Activated naive CD4-positive, alpha-beta T cell treated with anti-CD3 and anti-CD28 coated beads, Interleukin-2, amount 10 ng/mL, durations not matched to agents 7 days and 5 days (primary cell): ENCODE results near the gene SLC27A3.
A peak's percentile ranks its signal among the peaks of the same experiment; 100 is the strongest.

Source experiments
- CTCF ChIA-PET: fragments of 350-600 bp; sonication (Branson Sonifier 250); formaldehyde crosslinking; loops from one replicate; lab custom pipeline; 2021; ENCODE audit warnings: antibody characterized with exemption; lab: Charles Lee
- DNase-seq: peaks from one replicate; pipeline ENCODE4 v3.0.0-alpha.2; 2020
- H3K27ac Mint-ChIP-seq: one replicate; pipeline ENCODE4 v1.8.0; 2021; ENCODE audit warnings: mild to moderate bottlenecking, moderate library complexity, mixed read lengths
- H3K27me3 Mint-ChIP-seq: one replicate; pipeline ENCODE4 v1.8.0; 2021; ENCODE audit warnings: mild to moderate bottlenecking, mixed read lengths
- H3K36me3 Mint-ChIP-seq: one replicate; pipeline ENCODE4 v1.8.0; 2021; ENCODE audit warnings: mixed read lengths
- H3K4me1 Mint-ChIP-seq: one replicate; pipeline ENCODE4 v1.8.0; 2021; ENCODE audit warnings: mixed read lengths
- H3K4me3 Mint-ChIP-seq: one replicate; pipeline ENCODE4 v1.8.0; 2021; ENCODE audit warnings: mild to moderate bottlenecking, moderate library complexity, mixed read lengths
- H3K9me3 Mint-ChIP-seq: one replicate; pipeline ENCODE4 v1.8.0; 2021; ENCODE audit warnings: mixed read lengths

SLC27A3 gene, protein sequence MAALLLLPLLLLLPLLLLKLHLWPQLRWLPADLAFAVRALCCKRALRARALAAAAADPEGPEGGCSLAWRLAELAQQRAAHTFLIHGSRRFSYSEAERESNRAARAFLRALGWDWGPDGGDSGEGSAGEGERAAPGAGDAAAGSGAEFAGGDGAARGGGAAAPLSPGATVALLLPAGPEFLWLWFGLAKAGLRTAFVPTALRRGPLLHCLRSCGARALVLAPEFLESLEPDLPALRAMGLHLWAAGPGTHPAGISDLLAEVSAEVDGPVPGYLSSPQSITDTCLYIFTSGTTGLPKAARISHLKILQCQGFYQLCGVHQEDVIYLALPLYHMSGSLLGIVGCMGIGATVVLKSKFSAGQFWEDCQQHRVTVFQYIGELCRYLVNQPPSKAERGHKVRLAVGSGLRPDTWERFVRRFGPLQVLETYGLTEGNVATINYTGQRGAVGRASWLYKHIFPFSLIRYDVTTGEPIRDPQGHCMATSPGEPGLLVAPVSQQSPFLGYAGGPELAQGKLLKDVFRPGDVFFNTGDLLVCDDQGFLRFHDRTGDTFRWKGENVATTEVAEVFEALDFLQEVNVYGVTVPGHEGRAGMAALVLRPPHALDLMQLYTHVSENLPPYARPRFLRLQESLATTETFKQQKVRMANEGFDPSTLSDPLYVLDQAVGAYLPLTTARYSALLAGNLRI

DNA sequence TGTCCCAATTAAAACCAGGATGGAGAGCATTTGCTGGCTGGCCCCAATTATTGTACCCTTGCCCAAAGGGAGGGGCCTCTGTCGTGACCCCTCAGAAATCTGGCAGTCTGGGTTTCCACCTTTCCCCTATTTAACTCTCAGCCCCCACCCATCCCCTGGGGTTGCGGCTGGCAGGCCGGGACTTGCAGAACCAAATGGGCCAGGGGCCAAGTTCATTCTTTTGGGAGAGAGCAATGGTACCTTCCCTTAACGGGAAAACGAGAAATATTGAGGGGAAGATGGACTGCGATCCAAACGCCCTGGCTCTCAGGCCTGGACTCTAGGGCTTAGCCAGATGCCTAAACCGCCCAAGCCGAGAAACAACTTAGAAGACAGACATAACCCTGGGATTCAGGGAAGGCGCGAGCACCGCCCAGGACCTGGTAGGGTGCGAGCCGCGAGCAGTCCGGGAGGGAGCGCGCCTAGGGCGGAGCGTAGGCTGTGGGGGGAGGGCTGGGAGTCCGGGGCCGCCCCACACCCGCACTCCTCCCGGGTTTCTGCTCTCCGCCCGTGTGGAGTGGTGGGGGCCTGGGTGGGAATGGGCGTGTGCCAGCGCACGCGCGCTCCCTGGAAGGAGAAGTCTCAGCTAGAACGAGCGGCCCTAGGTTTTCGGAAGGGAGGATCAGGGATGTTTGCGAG lies at the start of gene SLC27A3:
Gene SLC27A3 (plus strand): TSS at position 628 of the 678 bp plus-strand sequence. CDS start 91 bp downstream, outside the sequence.
- Mint-ChIP-seq H3K27me3 (peaks cover 6% of the 10 kb centered on the region), H3K4me3 (peak within 1 kb of the TSS; percentile 79), H3K36me3 (peaks cover 18% of the 10 kb centered on the region), H3K4me1 (peaks cover 36% of the 10 kb centered on the region), H3K27ac (peak within 1 kb of the TSS; percentile 89), H3K9me3 (no peaks in the 10 kb centered on the region)
- no peak for DNase-seq
- CTCF ChIA-PET: interaction anchor here (0.8 to 2.1 kb wide), 3 partner anchors 22 to 212 kb away, joined by 3 to 10 read pairs (median 3); partner anchors contain the start of gene RAB13

DNA sequence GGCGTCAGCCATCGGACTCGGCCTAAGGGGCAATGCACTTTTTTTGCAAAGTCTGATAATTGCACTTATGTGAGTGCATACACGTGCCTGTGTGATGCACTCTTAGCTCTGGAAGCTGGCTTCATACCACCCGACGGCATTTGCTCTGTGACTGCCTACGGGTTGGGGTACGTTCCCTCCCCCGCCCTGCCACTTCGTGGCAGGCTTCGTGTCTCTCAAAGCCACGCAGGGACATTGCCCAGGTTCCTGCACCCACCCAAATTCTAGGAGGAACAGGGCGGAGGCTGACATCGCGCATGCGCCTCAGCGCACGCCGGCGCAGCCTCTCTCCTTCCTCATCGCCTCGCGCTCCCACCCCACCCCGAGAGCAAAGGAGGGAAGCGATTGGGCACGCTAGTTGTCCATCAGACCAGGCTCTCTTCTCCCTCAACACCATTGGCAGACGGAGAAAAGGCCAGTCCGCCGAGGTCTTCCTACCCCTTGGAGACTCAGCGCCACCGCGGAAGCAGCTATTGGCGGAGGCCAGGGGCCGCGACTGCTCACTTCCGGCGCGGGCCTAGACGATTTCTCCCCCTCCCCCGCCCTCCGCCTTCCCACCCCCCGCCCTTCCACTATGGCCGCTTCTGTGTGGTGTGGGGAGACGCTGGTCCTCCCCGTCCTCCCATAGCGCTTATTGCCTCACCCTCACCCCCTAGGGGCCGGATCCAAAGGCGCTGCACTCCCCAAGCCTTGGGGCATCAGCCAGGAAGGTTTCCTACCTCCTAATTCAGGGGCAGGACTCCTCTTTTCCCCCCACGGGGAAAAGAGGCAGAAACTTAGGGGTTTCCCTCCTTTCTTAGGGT lies 47.5 kb upstream of the SLC27A3 start, which contains the start of gene INTS3:
Gene INTS3 (plus strand): TSS at position 588 of the 842 bp plus-strand sequence. CDS start 585 bp downstream, outside the sequence.
- peaks cover 21% of the 10 kb centered on the region for H3K36me3 Mint-ChIP-seq
- peak within 1 kb of the TSS; percentile 84 for H3K4me3 Mint-ChIP-seq
- peaks cover 4% of the 10 kb centered on the region for H3K27me3 Mint-ChIP-seq
- CTCF ChIA-PET: interaction anchor here (2.1 kb wide), 1 partner anchor 51 kb away, joined by 10 read pairs; no protein-coding TSS in a partner anchor
- peaks cover 37% of the 10 kb centered on the region for H3K4me1 Mint-ChIP-seq
- H3K9me3 Mint-ChIP-seq: no peaks in the 10 kb centered on the region
- H3K27ac Mint-ChIP-seq: peak within 1 kb of the TSS; percentile 93
- peak; percentile 100 for DNase-seq

DNA sequence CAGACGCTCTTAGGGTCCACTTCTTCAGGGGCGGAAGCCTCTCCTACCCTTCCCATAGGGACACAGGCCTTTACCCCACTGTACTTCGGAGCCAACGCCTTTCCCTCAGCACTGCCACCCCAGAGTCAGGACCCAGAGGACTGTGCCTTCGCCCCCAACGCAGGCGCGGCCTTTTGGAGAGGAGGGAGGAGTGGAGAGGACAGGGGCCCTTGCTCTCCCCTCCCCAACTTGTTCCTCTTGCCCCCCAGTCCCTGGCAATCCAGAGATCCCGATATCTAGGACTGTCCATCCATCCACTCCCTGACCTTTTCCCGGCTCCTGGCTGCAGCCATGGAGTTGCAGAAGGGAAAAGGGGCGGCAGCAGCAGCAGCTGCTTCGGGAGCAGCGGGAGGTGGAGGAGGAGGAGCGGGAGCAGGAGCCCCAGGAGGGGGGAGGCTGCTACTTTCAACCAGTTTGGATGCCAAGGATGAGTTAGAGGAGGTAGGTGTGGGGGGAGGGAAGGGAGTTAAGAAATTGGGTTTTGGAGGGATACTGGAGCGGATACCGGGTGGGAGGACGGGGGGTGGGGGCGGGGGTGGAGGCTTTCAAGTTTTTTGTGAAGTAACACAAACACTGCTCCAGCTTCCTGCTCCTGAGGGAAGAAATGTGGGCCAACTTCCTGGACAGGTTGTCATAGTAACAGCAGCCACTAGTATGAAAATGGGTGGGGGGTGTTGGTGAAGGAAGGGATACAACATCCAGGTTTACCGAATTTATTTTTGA lies 46.7 kb upstream of the SLC27A3 start:
- Mint-ChIP-seq H3K4me1 (peaks cover 37% of the 10 kb centered on the region), H3K36me3 (peaks cover 24% of the 10 kb centered on the region), H3K27me3 (peaks cover 4% of the 10 kb centered on the region), H3K4me3 (peak overlapping the region; percentile 84), H3K27ac (peak overlapping the region; percentile 93), H3K9me3 (no peaks in the 10 kb centered on the region)
- peak; percentile 52 for DNase-seq
- CTCF ChIA-PET: interaction anchor here (0.5 to 2.1 kb wide), 2 partner anchors 24 to 52 kb away, joined by 3 to 10 read pairs; no protein-coding TSS in a partner anchor

DNA sequence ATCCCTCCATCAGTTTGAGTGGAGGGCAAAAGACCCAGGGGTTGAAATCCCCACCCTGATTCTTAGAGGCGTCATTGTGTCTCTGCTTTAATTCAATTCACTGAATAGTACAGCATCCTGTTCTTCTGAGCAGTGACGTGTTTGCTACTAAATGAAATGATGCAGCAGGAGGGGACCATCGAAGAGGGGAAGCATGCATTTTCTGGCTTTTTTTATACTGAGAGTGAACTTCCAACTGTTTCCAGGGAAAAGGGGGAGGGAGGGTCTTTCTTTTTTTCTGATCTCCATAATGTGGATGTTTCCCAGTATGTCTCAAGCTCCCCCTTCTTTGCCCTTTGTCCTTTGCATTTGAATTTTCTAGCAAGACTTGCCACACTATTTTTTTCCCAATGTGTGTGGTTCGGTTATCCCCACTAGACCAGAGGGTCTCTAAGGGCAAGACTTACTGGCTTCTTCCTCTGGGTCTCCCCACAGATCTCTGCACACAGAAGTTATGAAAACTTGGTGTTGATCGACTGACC lies 44.7 kb upstream of the SLC27A3 start:
- Mint-ChIP-seq H3K4me3 (peak overlapping the region; percentile 37), H3K27ac (peak overlapping the region; percentile 17), H3K4me1 (peaks cover 42% of the 10 kb centered on the region), H3K9me3 (no peaks in the 10 kb centered on the region), H3K36me3 (peaks cover 29% of the 10 kb centered on the region), H3K27me3 (peaks cover 4% of the 10 kb centered on the region)
- no peak for DNase-seq
- CTCF ChIA-PET: no interaction called here

DNA sequence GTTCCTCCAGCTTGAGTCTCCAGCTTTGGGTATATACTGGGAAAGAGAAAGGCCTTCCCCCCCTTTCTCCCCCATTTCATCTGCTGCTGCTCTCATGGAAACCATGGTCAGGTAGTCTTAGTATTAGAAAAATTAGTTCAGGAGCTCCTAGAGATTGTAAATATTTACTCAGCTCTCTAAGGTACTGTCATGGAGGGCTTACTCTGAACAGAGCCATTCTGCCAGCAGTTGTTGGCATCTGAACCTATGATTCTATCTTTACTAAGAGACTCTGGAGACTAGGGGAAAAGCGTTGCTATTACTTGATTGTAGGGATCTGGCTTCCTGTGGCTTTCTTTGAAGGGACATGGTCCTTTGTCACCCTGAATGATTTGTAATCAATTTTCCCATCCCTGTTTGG lies 41.2 kb upstream of the SLC27A3 start:
- Mint-ChIP-seq H3K9me3 (no peaks in the 10 kb centered on the region), H3K36me3 (peaks cover 30% of the 10 kb centered on the region), H3K27ac (no peak overlapping the region), H3K27me3 (no peaks in the 10 kb centered on the region), H3K4me3 (no peak overlapping the region), H3K4me1 (peaks cover 31% of the 10 kb centered on the region)
- DNase-seq: no peak
- CTCF ChIA-PET: interaction anchor here (1.3 to 1.4 kb wide), 2 partner anchors 15 to 39 kb away, joined by 3 to 4 read pairs; no protein-coding TSS in a partner anchor

DNA sequence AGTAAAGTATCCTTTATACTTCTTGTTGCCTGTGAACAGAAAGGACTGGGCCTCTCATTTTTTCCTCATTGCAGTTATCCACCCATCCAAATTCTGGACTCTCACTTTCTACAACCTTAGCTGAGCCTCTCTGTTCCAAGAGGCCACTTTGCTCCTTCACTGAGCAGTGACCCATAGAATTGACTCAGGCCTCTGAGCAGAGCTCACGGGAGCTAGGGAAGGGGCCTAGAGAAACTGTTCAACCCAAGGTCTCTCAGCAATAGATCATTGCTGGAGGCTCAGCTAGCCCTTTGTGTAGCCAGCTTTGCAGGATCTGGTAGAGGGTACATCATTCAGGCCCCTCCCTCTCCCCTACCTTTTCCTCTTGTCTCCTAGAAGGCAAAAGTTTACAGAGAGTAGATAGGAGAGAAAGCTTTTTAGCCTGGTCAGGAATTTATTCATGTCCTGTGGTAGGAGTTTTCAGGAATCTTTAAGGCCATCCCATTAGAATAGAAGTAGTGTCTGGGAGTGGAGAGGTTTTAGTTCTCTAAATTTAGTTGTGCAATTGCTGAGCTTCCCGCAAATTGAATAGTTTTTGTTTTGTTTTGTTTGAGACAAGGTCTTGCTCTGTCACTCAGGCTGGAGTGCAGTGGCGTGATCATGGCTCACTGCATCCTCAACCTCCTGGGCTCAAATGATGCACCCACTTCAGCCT lies 40.7 kb upstream of the SLC27A3 start:
- Mint-ChIP-seq H3K9me3 (no peaks in the 10 kb centered on the region), H3K4me3 (no peak overlapping the region), H3K27me3 (no peaks in the 10 kb centered on the region), H3K4me1 (peaks cover 26% of the 10 kb centered on the region), H3K27ac (no peak overlapping the region), H3K36me3 (peaks cover 26% of the 10 kb centered on the region)
- CTCF ChIA-PET: interaction anchor here (1.0 to 1.4 kb wide), 3 partner anchors 14 to 62 kb away, joined by 3 to 4 read pairs (median 3); no protein-coding TSS in a partner anchor
- no peak for DNase-seq

DNA sequence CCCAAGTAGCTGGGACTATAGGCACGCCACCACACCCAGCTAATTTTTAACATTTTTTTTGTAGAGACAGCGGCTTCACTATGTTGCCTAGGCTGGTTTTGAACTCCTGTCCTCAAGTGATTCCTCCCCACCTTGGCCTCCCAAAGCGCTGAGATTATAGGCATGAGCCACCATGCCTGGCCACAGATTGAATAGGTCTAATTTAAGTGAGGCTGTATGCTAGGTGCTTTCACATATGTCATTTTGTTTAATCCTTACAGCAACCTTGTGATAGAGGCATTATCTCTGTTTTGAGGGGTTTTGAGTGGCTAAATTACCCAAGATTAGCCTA lies 40.2 kb upstream of the SLC27A3 start:
- H3K36me3 Mint-ChIP-seq: peaks cover 22% of the 10 kb centered on the region
- CTCF ChIA-PET: interaction anchor here (1.0 to 1.3 kb wide), 3 partner anchors 38 to 86 kb away, joined by 3 read pairs; no protein-coding TSS in a partner anchor
- H3K9me3 Mint-ChIP-seq: no peaks in the 10 kb centered on the region
- no peak overlapping the region for H3K4me3 Mint-ChIP-seq
- no peaks in the 10 kb centered on the region for H3K27me3 Mint-ChIP-seq
- no peak for DNase-seq
- H3K27ac Mint-ChIP-seq: no peak overlapping the region
- H3K4me1 Mint-ChIP-seq: peaks cover 22% of the 10 kb centered on the region

DNA sequence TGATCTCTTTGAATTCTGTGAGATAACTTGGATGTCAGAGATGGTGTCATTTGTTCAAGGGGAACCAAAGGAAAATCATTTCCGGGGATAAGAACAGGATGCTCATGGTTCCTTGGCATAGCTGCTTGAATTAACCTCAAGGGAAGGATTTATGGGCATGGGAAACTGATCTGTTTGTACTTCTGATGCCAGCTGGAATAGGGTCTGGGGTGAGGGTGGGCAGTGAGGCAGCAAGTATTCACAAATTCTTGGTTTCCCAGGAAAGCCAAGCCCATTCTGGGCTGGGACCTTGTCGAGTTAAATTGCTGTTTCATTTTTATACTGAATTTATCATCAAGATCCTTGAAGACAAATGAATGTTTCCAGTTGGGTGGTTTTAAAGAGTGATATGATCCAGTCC lies 33.2 kb upstream of the SLC27A3 start:
- DNase-seq: no peak
- Mint-ChIP-seq H3K9me3 (no peaks in the 10 kb centered on the region), H3K4me3 (no peak overlapping the region), H3K27ac (no peak overlapping the region), H3K36me3 (peaks cover 43% of the 10 kb centered on the region), H3K4me1 (peaks cover 4% of the 10 kb centered on the region), H3K27me3 (no peaks in the 10 kb centered on the region)
- CTCF ChIA-PET: interaction anchor here (1.5 kb wide), 1 partner anchor 10 kb away, joined by 3 read pairs; no protein-coding TSS in a partner anchor

DNA sequence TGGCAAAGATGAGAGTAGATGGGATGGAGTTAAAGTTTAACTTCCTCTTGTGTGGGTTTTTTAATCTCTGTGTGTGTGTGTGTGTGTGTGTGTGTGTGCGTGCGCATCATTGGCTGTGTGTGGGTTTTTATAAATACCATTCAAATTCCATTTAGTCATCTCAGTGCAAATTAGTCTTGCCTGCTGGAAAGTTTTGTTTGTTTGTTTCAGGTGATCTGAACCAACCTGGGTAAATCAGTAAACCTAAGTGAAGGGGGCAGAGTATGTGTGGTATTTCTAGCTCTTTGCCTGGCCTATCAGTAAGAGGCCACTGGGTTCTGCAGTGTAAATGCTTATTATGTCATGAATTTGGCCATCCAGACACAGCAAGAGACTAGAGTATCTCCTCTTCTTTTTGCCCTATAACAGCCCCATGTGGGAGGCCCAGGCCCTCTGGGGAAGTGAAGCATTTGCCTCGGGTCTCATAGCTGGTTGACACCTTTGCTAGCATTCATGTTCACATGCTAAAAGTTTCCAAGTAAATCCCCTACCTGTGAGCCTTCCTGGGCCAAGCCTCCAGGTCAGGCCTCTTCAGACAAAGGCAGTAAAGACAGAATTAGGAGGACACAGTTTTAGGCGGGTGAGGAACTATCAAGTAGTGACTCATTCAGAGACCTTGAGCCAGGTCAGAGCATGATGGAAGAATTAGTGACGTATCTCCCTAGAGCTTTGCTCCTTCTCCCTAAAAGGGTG lies 32.6 kb upstream of the SLC27A3 start:
- Mint-ChIP-seq H3K27ac (no peak overlapping the region), H3K9me3 (no peaks in the 10 kb centered on the region), H3K36me3 (peaks cover 43% of the 10 kb centered on the region), H3K4me1 (peaks cover 4% of the 10 kb centered on the region), H3K27me3 (no peaks in the 10 kb centered on the region), H3K4me3 (no peak overlapping the region)
- CTCF ChIA-PET: interaction anchor here (1.2 to 1.5 kb wide), 2 partner anchors 10 to 244 kb away, joined by 3 to 4 read pairs; partner anchors contain the start of gene RAB13
- no peak for DNase-seq

DNA sequence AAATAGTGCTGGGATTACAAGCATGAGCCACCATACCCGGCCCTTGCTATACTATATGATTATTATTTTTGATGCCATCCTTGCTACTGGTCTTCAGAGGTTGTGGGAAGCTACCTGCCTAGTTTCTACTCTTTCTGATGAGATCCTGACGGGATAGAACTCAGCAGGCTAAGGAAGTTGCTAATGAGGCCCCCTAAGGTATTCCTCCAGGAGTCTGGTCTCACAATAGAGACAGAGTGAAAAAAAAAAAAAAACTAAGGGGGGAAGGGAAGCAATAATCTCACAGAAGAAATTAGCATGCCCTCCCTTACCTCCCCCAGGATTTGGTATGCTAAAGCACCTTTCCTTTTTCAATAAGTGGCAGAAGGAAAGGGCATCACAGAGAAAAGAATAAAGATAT lies 29.8 kb upstream of the SLC27A3 start:
- Mint-ChIP-seq H3K4me3 (no peak overlapping the region), H3K9me3 (no peaks in the 10 kb centered on the region), H3K27me3 (no peaks in the 10 kb centered on the region), H3K4me1 (peaks cover 9% of the 10 kb centered on the region), H3K27ac (no peak overlapping the region), H3K36me3 (peaks cover 53% of the 10 kb centered on the region)
- CTCF ChIA-PET: interaction anchor here (1.3 kb wide), 1 partner anchor 23 kb away, joined by 3 read pairs; no protein-coding TSS in a partner anchor
- DNase-seq: no peak

DNA sequence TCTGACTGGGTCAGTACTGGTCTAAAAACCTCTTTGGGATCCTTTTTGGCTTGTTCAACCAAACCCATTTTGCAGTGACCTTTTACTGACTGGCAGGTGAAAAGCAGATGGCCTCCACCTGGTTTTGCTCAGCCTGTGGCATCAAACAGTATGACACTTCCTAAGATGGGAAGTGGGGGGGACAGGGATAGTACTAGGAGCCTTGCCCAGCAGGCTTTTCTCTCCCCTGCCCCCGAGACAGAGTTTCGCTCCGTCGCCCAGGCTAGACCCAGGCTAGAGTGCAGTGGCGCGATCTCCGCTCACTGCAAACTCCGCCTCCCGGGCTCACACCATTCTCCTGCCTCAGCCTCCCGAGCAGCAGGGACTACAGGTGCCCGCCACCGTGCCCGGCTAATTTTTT lies 29.0 kb upstream of the SLC27A3 start:
- Mint-ChIP-seq H3K9me3 (no peaks in the 10 kb centered on the region), H3K27ac (no peak overlapping the region), H3K4me3 (no peak overlapping the region), H3K4me1 (peaks cover 9% of the 10 kb centered on the region), H3K27me3 (no peaks in the 10 kb centered on the region), H3K36me3 (peaks cover 53% of the 10 kb centered on the region)
- DNase-seq: no peak
- CTCF ChIA-PET: interaction anchor here (1.0 to 1.1 kb wide), 2 partner anchors 69 to 215 kb away, joined by 3 to 7 read pairs; no protein-coding TSS in a partner anchor
